Limb (tissue), 2 donors: Measurements from ENCODE around the gene MICAL2.

ENCODE experiments used
- DNase-seq, 2 donors: peaks; one replicate each; pipeline ENCODE4 v3.0.0-alpha.2; 2016; ENCODE audit errors: extremely low spot score in 2 of 2

Gene MICAL2

DNA sequence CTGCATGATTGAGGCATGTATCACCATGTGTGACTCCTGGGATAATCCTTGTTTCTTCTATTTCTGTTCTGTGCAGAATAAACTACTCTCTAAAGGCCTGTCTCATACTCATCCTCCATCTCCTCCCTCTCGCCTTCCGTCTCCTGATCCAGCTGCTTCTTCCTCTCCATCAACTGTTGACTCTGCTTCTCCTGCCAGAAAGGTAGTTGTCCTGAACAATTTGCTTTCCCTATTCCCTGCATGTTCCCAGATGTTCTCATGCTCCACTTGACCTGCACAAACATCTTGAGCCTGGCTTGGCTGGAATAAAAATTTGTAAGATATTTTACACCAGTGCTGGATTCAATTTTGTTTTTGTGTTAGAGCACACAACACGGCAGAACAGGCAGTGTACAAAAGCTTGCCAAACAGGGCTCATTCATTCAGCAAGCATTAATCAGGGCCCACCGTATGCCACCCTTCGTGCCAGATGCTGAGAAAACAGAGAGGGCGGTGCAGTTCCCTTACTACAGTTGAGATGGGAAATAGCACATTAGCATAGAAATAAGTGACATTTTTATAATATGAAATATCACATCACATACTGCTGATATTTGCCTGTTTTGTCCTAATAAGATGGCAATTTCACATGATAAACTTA, 133.6 kb downstream of the MICAL2 start:
- no peak for DNase-seq

DNA sequence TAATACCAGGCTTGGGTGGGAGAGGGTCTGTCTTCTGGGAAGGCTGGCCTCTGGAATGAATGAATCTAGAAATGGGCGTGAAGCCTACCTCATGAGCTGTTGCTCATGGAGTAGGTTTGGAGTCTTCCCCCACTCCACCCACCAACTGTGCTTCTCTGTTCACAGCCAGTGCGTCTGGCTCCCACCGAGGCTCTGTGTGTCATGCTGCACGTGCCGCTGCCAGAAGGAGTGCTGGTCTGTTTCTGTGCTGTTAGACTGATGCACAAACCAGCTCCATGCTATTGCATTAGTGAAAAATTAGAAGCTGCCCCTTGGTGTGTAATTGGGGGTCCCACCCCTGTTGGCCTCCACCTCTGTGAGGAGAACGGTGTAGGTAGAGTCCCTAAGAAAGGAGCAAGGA, 134.7 kb downstream of the MICAL2 start:
- DNase-seq: no peak

DNA sequence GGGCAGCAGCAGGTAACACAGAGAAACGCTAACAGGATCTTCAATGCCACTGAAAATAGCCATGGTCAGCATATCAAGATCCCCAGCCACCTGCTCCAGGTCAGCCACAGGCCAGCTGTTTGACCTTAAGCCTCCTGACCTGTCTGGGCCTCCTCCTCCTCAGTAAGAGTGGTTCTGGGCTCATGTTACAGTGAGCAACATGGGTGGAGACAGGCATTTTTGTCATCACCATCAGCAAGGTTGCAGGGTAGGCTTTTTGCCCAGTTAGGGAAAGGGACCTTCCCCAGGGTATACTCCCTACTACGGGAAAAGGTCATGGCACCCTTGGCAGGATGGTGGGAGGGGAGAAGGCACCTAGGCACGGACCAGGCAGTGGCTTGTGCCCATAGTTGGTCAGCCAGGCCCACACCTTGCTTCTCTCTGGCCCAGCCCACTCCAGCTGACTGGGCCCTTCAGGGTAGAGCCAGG, 135.2 kb downstream of the MICAL2 start:
- no peak for DNase-seq

DNA sequence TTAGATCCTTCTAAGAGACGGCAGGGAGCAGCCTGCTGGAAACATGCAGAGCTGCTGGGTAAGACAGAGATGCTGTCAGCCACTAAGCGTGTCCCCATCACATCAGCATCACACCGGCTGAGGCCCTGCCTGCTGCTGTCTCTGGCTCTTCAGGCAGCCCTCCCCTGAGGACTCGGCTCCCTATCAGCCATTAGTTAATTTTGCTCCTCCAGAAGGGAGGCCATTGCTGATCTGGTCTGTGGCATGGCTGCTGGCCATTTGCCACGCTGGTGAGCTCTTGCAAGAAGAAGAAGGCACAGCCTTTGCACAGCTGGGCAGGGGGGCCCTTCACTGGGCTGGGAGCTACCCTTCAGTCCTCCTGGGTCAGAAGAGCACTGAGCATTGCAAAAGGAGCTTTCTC, 135.8 kb downstream of the MICAL2 start:
- DNase-seq: no peak

DNA sequence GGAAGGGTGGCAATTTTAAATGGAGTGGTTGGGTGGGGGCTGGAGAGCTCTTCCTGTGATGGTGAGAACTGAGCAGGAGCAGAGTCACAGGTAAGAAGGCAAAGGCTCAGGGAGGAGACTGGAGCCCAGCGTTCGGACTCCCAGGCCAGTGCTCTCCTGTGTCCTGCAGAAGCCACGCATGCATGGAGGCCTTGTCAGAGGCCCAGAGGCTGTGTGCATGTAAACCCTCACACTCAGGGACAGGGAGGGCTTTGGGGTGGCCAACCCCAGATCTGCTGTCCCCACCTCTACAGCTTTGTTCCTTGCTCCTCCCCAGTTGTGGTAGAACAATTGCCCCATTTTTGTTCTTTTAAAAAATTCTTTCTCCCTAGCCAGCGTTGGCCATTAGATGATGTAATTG, 136.6 kb downstream of the MICAL2 start:
- no peak for DNase-seq

DNA sequence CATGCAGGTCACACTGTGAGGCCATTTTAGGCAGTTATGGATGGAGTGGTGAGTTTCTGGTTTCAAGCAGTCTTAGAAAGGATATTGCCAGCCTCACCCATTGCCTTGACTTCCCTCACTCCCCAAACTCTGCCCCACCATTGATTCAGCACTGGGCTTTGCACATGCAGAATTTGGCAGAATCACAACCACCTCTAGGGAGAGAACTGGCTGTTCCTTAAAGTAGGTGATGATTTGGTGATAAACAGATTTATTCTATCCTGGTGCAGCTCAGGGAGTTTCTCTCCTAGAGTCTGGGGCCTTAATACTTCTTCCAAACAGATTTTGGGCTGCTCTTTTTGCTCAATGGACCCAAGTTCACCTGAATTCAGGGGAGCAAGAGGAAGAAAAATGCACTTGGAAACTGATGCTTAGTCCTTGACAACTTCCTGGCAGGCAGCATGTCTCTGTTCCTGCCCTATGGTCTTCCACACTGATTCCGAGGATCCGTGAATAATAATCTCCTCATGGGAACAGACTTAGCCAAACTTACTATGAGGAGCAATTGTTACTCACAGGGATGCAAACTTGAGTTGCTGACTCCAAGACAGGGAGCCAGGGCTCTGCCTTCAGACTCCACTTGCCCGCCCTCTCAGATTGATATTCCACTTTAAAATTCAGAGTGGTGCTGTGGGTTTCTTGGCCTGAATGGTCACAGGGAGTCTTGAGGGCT, 137.3 kb downstream of the MICAL2 start:
- DNase-seq: no peak

DNA sequence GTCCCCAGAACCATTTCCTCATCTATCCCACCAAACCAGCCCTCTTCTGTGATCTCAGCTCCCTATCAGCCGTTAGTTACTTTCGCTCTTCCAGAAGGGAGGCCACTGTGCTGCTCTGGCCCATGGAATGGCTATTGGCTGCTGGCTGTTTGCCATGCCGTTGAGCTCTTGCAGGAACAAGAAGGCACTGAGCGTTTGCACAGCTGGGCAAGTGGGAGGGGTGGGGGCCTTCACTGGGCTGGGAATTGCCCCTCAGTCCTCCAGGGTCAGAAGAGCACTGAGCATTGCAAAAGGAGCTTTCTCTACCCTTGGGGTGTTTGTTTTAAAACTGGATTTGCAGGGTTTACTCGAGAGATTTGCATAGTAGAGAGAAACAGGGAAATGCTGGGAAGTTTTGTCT, 137.9 kb downstream of the MICAL2 start:
- DNase-seq: peak in 1 of 2 donors; percentile 65

DNA sequence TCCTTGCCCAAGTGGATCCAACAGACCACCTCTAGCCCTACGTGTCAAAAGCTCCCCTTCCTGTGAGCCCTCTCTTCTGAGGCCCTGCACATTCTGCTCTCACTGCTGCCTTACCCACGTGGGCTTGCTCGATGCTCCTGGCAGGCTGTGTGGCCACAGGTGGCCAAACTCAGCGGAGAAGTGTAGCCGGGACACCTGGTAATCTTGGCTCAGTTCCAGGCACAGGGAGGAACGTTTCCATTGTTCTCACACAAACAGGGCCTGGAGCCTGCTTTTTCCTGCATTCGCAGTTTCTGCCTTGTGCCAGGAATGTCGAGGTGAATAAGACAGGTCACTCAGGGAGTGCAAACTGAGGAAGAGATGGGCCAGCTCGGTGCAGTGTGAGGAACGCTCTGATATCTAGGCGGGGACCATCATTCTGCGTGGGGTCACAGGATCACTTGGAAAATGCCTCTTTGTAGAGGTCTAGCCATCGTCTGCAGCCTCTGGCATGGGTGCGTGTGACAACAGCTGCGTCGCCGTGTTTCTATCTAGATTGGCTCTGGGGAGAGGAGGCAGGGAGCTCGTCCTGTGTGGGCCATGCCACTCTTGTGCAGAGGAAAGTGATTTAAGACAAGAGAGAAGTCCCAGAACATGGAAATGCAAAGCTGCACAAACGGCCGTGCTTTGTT, 139.3 kb downstream of the MICAL2 start:
- DNase-seq: peak; percentile 45 to 52

DNA sequence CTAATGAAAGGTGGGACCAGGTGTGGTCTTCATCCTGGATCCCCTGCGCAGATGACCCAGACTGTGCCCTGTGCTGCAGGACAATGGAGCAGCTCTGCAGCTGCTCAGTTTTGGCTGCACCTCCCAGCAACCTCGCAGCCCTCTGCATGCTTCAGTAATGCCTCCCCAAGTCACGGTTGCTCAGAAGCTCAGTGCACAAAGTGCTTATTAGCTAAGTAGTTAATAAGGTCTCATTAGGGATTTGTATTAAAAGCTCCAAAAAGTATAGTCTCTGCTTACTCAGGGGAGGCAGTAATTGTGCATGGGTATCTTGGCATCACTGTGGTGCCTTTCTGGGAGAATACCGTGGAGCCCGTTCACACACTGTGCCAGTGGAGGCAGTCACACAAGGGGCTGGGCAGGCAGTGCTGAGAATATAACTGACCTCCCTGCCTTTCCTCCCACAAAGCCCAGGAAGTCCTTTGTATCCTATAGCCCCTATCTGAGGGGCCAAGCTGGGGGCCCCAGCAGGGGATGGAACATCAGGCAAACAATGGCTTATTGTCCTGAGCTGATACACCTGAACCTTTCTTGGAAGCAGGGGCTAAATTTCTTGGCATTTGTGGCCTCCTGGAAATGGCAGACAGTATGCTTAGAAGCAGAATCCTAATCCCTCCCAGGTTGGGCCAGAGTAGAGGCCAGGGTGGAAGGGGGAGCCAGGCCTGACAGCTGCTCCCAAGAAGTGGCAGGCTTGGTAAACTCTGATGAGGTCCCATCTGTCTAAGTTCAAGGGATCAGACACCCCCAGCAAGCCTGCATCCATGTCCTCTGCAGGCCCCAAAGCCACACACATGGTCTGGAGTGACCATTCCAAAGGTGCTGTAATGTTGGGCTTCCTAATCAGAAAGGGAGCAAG, 141.5 kb downstream of the MICAL2 start:
- DNase-seq: no peak

DNA sequence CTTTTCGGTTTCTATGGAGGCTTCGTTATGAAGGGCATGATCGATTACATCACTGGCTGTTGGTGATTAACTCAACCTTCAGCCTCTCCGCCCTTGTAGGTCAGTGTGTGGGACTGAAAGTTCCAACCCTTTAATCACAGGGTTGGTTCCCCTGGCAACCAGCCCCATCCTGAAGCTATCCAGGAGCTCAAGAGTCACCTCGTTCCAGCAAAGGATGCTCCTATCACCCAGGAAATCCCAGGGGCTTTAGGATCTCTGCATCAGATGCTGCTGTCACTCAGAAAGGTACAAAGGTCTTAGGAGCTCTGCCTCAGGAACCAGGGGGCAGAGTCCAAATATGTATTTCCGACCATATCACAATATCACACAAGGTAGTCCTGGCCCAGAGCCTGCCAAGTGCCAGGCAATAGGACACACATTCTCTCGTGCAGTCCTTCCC, 143.5 kb downstream of the MICAL2 start:
- DNase-seq: no peak

DNA sequence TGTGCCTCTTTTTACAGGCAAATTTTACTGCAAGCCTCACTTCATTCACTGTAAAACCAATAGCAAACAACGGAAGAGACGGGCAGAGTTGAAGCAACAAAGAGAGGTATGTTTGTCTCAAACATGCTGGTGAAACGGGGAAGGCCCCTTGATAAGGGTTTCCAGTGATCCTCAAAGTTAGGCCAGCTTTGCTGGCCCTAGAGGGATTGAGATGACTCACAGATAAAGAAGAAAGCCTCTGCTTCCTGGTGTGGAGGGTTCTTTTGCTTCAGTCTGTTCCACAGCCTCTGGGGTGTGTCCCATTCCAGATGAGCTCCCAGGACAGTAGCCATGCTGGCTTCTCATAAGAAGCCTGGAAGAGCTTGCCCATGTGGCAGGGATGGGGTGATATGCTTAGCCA, 148.1 kb downstream of the MICAL2 start:
- no peak for DNase-seq

DNA sequence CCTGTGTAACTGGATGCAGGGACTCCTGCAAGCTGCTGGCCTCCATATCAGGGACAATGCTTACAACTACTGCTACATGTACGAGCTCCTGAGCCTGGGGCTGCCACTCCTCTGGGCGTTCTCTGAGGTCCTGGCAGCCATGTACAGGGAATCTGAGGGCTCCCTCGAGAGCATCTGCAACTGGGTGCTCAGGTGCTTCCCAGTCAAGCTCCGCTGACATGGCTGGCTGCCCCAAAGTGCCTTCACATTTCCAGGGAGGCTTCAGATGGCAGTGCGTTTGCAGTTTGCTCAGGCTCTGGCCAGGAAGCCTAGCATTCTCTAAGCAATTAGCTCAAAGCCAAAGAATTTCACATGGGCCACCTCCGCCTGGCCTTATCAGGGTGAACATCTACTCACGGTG, 149.6 kb downstream of the MICAL2 start:
- no peak for DNase-seq

DNA sequence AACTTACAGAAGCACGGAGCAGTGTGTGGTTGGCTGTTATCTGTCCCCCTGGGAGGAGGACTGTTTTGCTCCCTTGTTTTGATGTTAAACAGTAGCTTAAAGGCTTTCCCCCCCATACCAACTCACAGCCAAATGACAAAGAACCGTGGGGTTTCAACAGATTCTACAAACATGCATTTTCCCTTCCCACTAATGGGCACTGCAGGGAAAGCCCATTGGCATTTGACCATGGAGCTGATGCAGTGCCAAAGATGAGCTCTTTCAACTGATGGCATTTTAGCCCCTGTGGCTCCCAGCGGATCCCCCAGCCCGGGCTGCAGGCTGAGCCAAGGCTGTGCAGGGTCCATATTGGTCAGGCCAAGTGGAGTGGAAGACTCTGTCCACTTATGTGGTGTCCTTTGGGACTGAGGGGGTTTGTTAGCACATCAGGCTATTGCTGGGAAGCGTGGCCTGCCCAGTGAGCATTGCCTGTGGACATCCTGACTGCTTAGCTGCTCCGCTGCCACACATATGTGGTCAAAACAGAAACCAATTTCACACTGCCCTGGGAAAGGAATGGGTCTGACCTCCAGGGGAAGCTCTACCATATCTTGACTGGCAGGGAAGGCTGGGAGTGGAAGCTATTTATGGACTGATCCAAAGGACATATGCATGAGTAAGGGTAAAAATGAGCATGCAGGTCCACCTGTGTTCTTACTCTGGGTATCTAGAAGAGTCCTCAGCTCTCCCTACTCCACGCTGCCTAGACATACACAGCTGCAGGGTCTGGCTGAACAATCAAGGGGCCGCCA, 150.5 kb downstream of the MICAL2 start:
- no peak for DNase-seq

DNA sequence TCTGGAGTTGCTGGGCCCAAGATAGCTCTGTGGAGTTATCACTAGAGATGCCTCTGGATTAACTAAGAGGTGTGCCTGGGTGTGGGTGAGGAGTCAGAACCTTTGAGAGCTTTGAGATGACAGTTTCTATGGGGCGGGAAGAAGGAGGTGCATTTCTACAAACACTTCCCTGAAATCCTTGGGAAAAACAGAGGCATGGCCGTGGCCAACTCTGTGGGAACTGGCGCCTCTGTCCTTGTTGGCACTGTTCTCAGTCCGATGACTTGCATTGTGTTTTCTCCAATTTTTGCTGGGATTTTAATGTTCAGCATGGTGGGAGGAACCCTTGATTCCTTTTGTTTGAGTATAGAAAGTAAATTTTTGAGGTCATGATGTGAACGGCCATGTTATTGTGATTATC, 151.2 kb downstream of the MICAL2 start:
- DNase-seq: no peak

DNA sequence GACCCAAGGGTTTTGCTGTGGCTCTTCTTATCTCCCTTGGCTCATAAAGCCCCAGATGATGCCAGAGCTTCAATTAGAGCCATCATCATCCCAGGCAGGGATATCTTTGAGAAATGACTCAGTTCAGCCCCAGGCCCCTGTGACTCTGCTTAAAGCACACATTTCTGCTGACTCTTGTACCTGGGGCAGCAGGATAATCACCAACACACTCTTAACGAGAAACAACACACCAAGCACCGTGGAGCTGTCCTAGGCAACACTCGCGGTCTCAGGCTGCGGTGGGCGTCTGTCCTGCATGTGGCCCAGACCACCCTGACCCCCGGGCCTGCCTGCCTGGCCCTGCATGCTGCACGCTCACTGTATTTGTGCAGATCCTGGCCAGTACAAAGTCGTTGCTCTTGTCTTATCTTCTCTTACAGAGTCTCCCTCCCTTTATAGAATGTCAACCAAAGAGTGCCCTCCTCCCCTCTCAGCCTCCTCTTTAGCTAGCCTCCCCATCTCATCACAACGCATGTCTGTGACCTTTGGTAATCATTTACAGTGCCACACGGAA, 152.8 kb downstream of the MICAL2 start:
- no peak for DNase-seq

DNA sequence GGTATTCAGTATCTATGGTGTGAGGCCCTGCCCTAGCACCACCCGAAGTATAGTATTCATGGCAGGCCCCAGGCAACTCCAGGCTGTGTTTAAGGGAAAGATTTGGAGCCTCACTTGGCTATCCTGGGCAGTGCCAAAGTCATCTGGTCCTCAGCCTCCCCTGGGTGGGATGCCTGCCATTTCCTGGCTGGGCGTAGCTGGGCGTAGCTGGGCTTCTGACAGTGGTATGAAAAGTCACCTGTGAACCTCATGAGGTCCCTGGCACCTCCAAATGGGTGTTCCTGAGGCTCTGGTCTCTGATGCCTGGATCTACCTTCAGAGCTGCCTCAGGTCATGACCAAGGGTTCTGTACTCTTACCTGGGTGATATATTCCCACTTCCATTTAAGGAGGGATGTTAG, 154.0 kb downstream of the MICAL2 start:
- no peak for DNase-seq

DNA sequence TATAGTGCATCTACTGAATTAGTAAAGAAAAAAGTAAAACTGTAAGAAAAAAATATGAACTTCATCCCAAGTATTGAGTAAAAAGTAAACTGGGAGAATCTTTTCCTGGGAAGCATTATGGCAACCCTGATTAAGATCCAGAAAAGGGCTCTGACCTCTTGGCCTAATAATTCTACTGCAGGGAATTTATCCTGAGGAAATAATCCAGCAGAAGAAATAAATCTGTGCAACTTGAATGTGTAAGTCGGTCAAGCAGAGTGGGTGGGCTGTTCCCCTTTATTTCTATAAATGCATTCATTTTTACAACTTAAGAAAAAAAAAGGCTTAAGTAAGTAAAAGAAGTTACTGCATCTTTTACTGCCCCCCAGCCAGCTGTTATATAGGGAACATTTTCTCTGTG, 155.7 kb downstream of the MICAL2 start:
- no peak for DNase-seq

DNA sequence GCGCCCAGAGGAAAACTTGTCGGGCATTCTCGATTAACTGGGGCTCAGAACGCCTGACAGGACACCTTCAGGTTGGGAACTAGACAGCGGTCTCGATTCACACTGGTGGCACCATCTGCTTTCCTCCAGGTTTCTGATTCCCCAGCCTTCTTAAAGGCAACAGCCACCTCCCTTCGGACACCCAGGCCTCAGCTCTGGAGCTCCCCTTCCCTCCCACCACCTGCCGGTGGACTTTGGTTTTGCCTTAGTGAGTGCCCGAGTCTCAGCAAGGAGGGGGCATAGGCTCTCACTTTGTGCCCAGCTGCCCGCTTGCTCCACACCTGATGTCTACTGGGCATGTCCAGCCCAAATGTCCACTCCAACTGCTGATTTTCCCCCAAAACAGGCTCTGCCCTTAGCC, 156.6 kb downstream of the MICAL2 start:
- DNase-seq: no peak

DNA sequence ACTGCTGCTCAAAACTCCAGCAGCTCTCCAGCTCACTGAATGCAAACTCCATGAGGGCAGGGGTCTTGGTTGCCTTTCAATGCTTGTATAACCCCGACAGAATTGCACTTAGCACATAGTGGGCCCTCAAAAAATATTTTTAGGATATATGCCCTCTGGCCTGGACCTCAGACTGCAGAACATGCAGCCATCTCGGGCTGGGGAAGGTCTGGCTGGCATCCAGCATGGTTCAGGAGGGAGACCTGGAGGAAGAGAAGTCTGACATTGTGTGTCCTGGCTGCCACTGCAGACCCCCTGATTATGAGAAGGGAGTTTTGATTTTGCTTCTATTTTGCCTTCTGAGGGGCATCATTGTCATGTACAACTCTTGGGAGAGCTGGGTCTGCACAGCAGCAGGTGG, 157.5 kb downstream of the MICAL2 start:
- no peak for DNase-seq

DNA sequence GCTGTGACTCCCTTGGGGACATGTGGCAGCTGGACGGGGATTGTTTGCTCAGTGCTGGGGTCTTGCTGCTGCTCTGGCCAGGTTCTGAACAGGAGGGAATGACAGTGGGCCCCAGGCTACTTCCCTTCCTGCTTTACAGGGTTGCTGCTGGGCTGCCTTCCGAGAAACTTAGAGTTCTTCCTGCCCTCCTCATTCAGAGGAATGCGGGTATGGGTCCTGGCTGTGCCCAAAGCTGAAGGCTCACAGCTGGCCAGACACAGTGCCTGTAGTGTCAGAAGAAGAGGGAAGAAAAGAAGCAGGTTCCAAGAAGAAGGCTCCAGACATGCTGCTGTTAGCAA, 158.7 kb downstream of the MICAL2 start:
- peak in 1 of 2 donors; percentile 43 for DNase-seq
